ENCODE measurements around the gene DBN1. TPM values are rescaled to one million over a fixed set of nuclear protein-coding genes. Genes with fewer than 3 reads are reported as not detected.

Gene DBN1
- total RNA-seq, 4 donors from 2014 or later, result 61.4 to 98.8 (median 68.0) TPM

DNA sequence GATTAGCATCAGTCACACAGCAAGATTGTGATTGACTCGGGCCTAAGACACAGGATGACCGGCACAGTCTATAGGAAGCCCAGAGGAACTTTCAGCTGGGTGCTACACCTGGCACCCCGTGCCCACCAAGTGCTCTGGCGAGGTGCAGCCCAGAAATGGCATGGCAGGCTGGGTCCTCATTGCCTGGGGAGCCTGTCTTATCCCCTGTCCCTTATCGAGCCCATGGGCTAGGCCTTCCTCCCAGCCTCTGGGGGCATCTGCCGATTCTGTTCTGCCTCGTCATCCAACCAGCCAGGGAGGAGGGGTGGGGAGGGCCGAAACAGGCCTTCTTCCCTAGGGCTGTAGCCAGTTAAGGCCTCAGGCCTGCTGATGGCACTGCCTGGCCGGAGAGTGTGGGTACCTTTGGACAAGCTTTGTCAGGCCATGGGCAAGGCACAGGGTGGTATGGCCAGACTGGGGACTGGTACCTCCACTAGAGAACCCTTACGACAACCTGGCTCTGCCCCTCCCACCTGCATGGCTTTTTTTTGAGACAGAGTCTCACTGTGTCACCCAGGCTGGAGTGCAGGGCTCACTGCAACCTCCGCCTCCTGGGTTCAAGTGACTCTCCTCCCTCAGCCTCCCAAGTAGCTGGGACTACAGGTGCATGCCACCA lies 45.4 kb downstream of the DBN1 start:
- Histone ChIP-seq H3K27me3 (no peaks in the 10 kb centered on the region), H3K4me1 (peaks cover 13% of the 10 kb centered on the region in 2 donors), H3K36me3 (peaks cover 9 to 10% of the 10 kb centered on the region in 2 donors), H3K9me3 (no peaks in the 10 kb centered on the region), H3K27ac (no peak overlapping the region), H3K4me3 (replicated peaks in 1 of 3) (no peak overlapping the region)
- TF ChIP-seq POLR2A (IDR thresholded peaks at IDR 0.05), result no peak
- TF ChIP-seq, protein P1, sequence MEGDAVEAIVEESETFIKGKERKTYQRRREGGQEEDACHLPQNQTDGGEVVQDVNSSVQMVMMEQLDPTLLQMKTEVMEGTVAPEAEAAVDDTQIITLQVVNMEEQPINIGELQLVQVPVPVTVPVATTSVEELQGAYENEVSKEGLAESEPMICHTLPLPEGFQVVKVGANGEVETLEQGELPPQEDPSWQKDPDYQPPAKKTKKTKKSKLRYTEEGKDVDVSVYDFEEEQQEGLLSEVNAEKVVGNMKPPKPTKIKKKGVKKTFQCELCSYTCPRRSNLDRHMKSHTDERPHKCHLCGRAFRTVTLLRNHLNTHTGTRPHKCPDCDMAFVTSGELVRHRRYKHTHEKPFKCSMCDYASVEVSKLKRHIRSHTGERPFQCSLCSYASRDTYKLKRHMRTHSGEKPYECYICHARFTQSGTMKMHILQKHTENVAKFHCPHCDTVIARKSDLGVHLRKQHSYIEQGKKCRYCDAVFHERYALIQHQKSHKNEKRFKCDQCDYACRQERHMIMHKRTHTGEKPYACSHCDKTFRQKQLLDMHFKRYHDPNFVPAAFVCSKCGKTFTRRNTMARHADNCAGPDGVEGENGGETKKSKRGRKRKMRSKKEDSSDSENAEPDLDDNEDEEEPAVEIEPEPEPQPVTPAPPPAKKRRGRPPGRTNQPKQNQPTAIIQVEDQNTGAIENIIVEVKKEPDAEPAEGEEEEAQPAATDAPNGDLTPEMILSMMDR (IDR thresholded peaks at IDR 0.05), result no peak
- intact Hi-C loops (cut with DNase I), result no loop called here
- 82 to 94% methylated on average over 8 to 9 of the region's 11 CpGs for WGBS, 2 donors
- DNase-seq, result no peak

DNA sequence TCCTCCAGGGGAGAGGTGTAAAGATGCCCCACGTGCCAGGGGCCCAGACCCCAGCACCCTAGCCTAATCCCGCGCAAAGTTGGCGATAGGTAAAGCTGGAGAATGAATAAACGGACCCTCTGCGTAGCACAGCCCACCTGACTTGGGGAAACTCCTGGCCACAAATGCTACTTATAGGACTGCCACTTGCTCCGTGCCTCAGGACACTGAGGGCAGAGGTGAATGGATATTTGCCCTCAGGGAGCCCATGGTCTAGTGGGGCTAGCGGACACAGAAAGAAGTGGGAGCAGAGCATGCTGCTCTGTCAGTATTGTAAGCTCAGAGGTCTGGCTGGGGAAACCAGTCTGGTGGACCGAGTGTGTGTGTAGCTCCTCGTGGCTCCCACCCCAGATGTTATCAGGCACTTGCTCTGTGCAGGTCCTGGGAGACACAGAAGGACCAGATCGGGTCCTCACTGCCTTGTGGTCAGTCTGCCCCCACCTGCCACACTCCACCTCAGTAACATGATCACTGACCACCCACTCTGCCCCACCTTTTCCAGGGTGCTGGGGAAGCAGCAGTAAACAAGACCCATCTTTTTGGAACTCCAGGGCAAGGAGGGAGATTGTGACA lies 46.1 kb downstream of the DBN1 start:
- intact Hi-C loops (cut with DNase I), result no loop called here
- peaks cover 2% of the 10 kb centered on the region in 2 donors for H3K36me3 ChIP-seq
- no peaks in the 10 kb centered on the region for H3K27me3 ChIP-seq
- peak in 1 of 2 donors; percentile 10 for DNase-seq
- H3K4me3 ChIP-seq (replicated peaks in 1 of 3), result peak overlapping the region; percentile 44 to 79 (median 63)
- no peaks in the 10 kb centered on the region for H3K9me3 ChIP-seq
- no peak for TF ChIP-seq POLR2A (IDR thresholded peaks at IDR 0.05)
- TF ChIP-seq, protein P1 (IDR thresholded peaks at IDR 0.05), result no peak
- peak overlapping the region in 2 of 3 donors; percentile 61 to 78 for H3K27ac ChIP-seq
- H3K4me1 ChIP-seq, result peaks cover 13% of the 10 kb centered on the region in 2 donors
- WGBS, 2 donors, result 11 to 26% methylated on average over 7 to 11 of the region's 11 CpGs

DNA sequence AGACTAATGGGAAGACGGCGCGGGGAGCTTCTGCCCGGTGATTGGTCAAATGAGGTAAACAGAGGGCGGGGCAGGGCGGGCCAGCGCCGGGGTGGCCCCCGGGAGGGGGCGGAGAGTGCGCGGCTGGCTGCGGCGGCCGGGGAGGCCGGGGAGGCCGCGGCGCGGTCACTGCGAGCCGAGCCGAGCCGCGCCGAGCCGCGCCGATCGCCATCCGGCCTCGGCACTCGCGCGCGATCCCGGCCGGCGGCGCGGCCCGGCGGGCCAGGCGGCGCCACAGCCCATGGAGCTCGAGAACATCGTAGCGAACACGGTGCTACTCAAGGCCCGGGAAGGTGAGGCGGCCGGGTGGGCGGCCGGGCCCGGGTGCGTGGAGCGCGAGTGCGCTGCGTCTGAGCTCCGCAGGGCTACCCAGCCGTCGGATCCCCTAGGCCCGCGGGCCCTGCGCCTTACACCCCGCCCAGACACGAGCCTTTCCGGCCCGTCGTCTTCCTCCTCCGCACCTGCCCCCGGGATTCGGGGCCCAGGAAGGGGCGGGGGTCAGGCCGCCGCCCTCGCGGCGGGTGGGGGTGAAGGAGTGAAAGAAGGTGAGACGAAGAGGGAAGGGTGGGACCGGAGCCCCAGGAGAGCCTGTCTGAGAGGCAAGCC lies 46.7 kb downstream of the DBN1 start, which contains the start of gene GRK6:
GRK6 (plus strand) TSS at position 111 of the 645 bp plus-strand sequence; CDS start at position 281, 170 bp downstream.
- intact Hi-C loops (cut with DNase I), result no loop called here
- no peaks in the 10 kb centered on the region for H3K27me3 ChIP-seq
- peak within 1 kb of the TSS; percentile 64 to 92 (median 90) for H3K27ac ChIP-seq
- TF ChIP-seq POLR2A (IDR thresholded peaks at IDR 0.05), result peak; percentile 30 to 76
- TF ChIP-seq, protein P1 (IDR thresholded peaks at IDR 0.05), result no peak
- no peaks in the 10 kb centered on the region for H3K36me3 ChIP-seq
- no peaks in the 10 kb centered on the region for H3K9me3 ChIP-seq
- WGBS, 2 donors, result 0 to 1% methylated on average over 15 to 36 of the region's 82 CpGs
- peak within 1 kb of the TSS; percentile 44 to 79 (median 63) for H3K4me3 ChIP-seq (replicated peaks in 1 of 3)
- peak; percentile 58 for DNase-seq
- H3K4me1 ChIP-seq, result peaks cover 13% of the 10 kb centered on the region in 2 donors

DNA sequence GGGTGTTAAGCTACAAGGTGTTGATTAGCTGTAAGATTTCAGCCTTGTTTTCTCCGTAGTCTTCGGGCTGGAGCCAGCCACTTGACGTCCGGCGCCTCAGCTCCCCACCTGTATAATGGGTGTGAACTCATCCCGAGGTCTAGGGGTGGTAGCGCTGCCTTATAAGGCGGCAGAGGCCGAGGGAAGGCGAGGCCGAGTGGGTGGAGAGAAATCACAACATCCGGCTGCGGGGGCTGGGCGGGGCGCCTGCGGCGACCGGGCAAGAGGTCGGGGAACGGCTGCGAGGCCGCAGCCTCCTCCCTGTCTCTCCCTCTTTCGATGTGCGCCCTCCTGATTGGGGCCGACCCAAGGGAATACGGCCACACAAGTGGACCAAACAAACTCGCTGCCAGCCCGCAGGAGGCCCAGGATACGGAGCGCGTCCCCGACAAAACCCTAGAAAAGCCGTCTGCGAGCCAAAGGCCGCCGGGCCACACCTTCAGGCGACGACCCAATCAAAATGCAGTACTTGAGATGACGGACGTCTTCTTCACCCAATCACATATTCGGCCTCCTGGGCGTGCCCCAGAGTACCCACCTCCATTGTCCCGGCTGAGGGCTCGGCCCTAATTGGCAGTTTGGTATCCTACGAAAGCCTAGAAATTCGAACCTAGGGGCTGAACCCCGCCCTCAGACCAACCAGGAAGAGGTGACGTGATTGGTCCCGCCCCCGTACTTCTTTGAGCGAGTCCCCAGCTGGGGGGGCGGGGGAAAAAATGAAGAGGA lies 47.5 kb downstream of the DBN1 start:
- 0 to 2% methylated on average over 24 to 26 of the region's 52 CpGs for WGBS, 2 donors
- intact Hi-C loops (cut with DNase I), result no loop called here
- peak in 1 of 2 donors; percentile 90 for TF ChIP-seq POLR2A (IDR thresholded peaks at IDR 0.05)
- TF ChIP-seq, protein P1 (IDR thresholded peaks at IDR 0.05), result no peak

More for the DNA sequence above, 47.5 kb downstream of the DBN1 start:
- H3K27me3 ChIP-seq, result no peaks in the 10 kb centered on the region
- peak overlapping the region; percentile 1 to 42 (median 2) for H3K4me3 ChIP-seq (replicated peaks in 1 of 3)
- H3K4me1 ChIP-seq, result peaks cover 13% of the 10 kb centered on the region in 2 donors
- no peaks in the 10 kb centered on the region for H3K9me3 ChIP-seq
- no peaks in the 10 kb centered on the region for H3K36me3 ChIP-seq
- DNase-seq, result peak; percentile 100
- peak overlapping the region; percentile 64 to 92 (median 90) for H3K27ac ChIP-seq
